ENCODE measurements around the gene SS18L1.

Gene SS18L1

DNA sequence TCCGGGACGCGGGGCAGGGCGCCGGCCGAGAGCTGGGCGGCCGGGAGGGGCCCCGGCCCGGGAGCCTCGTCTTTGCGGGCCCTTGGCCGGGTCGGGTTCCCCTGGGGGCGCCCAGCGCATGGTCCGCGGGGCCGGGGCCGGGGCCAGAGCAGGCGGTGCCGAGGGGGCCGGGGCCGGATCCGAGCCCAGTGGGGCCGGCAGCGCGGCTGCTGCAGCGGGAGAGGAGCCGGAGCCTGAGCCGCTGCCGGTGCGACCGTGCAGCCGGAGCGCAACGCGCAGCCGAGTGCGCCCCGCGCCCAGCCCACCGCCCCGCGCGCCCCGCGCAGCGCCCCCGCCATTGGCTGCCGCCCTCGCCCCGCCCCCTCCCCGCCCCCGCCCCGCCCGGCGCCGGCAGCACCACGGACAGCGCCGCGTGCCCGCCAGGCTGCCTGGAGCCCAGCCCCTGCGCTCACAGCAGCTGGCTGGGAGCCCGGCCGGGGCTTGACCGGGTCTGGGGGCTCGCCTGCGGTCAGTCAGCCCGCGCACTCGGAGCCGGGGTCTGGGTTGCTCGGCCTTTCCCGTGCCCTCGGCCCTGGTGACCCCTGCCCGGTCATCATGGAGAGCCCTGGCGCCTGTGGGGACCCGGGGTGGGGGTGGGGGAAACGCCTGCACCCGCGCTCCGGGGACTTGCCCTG lies 76.6 kb downstream of the SS18L1 start, which contains the start of gene HRH3:
Gene HRH3 (minus strand): TSS at position 287 of the 674 bp plus-strand sequence. CDS start 308 bp downstream, outside the sequence.
- TF ChIP-seq, protein P1, sequence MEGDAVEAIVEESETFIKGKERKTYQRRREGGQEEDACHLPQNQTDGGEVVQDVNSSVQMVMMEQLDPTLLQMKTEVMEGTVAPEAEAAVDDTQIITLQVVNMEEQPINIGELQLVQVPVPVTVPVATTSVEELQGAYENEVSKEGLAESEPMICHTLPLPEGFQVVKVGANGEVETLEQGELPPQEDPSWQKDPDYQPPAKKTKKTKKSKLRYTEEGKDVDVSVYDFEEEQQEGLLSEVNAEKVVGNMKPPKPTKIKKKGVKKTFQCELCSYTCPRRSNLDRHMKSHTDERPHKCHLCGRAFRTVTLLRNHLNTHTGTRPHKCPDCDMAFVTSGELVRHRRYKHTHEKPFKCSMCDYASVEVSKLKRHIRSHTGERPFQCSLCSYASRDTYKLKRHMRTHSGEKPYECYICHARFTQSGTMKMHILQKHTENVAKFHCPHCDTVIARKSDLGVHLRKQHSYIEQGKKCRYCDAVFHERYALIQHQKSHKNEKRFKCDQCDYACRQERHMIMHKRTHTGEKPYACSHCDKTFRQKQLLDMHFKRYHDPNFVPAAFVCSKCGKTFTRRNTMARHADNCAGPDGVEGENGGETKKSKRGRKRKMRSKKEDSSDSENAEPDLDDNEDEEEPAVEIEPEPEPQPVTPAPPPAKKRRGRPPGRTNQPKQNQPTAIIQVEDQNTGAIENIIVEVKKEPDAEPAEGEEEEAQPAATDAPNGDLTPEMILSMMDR (conservative IDR thresholded peaks at IDR 0.05; ENCODE audit: low read length) = no peak
- no peak for DNase-seq (ENCODE audit: low read depth)
- H3K4me3 ChIP-seq (ENCODE audit: low read length) = no peak within 1 kb of the TSS

GRCh38 chr20:62220666-62221568 lies 77.3 kb downstream of the SS18L1 start:
- TF ChIP-seq, protein P1 (conservative IDR thresholded peaks at IDR 0.05; ENCODE audit: low read length) = no peak
- no peak overlapping the region for H3K4me3 ChIP-seq (ENCODE audit: low read length)
- no peak for DNase-seq (ENCODE audit: low read depth)

DNA sequence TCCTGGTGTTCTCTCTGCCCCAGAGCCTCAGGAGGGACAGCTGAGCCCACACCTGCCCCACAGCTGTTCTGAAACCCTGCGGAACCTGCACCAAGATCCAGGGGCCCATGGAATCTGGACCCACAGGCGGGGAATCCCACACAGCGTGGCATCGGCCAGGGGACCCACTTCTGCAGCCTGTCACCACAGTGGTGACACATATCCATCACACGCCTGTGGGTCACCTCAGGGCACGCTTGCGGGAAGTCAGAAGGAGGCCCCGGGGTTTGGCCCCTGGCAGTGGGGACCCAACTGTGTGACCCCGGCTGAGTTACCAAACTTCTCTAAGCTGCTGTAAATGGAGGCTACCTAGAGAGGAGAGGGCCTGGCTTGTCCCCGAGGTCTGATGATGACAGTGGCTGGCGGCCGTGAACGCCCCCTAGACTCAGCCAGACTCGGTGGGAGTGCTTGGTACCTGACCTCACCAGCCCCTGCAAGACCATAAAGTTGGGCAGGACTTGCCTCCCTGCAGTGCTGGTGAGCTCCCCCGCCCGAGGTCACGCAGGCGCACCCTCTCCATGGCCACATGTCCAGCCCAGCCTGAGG lies 78.8 kb downstream of the SS18L1 start:
- TF ChIP-seq, protein P1 (conservative IDR thresholded peaks at IDR 0.05; ENCODE audit: low read length) = no peak
- no peak for DNase-seq (ENCODE audit: low read depth)
- no peak overlapping the region for H3K4me3 ChIP-seq (ENCODE audit: low read length)

GRCh38 chr20:62222972-62223371 lies 79.4 kb downstream of the SS18L1 start:
- TF ChIP-seq, protein P1 (conservative IDR thresholded peaks at IDR 0.05; ENCODE audit: low read length) = no peak
- no peak overlapping the region for H3K4me3 ChIP-seq (ENCODE audit: low read length)
- no peak for DNase-seq (ENCODE audit: low read depth)

DNA sequence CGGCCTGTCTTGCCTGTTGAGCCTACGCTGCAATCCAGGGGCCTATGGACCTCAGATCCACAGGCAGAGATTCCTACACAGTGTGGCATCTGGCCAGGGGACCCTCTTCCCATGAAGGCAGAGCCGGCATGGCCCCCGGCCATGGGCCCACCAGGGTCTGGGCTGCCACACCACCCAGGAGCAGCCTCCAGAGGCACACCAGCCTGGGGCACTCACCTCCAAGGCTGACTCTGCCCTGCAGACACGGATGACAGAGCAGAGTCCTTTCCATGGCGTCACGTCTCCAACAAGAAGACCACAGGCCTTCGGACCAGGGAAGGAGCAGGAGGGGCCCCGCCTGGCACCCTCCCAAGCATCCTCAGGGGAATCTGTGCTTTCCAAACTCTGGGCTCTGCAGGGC lies 80.0 kb downstream of the SS18L1 start:
- TF ChIP-seq, protein P1 (conservative IDR thresholded peaks at IDR 0.05; ENCODE audit: low read length) = no peak
- no peak for DNase-seq (ENCODE audit: low read depth)
- no peak overlapping the region for H3K4me3 ChIP-seq (ENCODE audit: low read length)

GRCh38 chr20:62224113-62224855 lies 80.7 kb downstream of the SS18L1 start:
- no peak for DNase-seq (ENCODE audit: low read depth)
- no peak overlapping the region for H3K4me3 ChIP-seq (ENCODE audit: low read length)
- TF ChIP-seq, protein P1 (conservative IDR thresholded peaks at IDR 0.05; ENCODE audit: low read length) = no peak
